Activated CD4-positive, CD25-positive, alpha-beta regulatory T cell (primary cell): ENCODE measurements around the gene MAB21L3.

Experiments used
- DNase-seq, 4 experiments: peaks; one replicate each; lab custom pipeline; 2025; lab: John Stamatoyannopoulos, UW

The MAB21L3 gene

DNA sequence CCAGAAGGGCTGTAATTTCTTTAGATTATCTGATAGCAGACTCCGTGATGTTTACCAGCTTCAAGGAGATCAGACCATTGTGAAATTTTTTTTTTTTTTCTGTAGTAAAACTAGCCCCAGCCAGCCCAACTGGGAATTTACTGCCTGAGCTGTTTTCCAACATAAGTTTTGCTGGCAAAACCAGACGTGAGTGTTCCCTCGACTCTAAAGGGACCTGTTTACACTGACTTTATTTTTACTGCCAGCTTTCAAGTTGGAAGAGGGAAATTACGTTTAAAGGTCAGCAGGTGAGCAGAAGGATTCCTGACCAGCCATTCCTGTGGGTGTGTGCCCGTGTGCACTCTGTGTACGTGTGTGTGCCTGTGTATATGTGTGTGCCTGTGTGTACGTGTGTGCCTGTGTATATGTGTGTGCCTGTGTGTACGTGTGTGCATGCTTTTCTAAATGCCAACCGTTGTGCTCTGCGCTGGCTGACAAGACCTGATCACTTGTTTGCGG is 374 bp downstream of the MAB21L3 start:
- DNase-seq, result no peak

DNA sequence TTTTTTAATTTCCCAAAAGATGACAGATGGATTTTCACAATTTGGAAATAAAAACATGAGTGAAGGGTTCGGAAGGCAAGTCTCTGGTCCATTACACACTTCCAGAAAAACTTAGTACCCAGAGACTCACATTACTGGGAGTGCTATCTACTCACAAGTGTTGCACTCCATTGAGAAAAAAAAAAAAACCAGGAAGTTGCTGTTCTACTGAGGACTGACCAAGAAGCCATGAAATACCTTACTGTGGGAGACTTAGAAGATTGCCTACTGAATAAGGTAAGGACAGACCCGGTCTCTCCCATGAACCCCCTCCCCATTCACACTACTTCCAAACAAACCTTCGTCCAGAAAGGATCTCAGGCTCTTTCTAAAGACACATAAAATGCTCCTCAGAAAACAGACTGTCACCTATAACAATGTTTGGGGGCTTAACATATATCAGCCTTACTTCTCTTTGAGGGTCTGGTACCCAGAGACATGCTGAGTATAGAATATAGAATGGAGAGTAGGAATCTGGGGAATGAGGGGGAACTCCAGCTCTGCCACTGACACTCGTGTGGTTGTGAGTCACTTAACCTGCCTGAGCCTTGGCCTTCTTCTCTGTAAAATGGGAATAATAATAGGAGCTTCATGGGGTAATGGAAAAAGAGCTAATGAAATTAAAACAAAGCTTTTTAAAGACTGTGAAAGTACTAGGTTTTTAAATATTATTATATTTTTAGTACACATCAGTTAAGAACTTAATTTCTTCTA is 1.4 kb downstream of the MAB21L3 start:
- DNase-seq, result no peak

DNA sequence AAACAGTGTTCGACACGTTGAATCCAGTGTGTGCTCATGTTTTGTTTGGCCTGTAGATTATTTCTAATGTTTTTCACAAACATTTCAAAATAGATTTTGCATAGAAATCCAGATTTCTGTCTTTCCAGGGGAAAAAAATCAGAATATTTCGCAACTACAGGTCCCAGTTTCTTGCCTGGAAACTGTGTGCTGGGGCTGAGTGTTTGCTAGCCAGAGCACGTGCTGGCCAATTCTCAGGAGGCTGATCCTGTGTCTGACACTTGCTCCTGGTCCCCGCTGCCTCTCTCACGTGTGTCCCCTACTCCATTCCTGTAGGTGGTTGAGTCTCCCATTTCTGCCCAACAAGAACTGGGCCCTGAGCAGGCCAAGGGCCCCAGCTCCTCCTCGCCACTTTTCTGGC is 2.4 kb downstream of the MAB21L3 start:
- DNase-seq, result no peak

DNA sequence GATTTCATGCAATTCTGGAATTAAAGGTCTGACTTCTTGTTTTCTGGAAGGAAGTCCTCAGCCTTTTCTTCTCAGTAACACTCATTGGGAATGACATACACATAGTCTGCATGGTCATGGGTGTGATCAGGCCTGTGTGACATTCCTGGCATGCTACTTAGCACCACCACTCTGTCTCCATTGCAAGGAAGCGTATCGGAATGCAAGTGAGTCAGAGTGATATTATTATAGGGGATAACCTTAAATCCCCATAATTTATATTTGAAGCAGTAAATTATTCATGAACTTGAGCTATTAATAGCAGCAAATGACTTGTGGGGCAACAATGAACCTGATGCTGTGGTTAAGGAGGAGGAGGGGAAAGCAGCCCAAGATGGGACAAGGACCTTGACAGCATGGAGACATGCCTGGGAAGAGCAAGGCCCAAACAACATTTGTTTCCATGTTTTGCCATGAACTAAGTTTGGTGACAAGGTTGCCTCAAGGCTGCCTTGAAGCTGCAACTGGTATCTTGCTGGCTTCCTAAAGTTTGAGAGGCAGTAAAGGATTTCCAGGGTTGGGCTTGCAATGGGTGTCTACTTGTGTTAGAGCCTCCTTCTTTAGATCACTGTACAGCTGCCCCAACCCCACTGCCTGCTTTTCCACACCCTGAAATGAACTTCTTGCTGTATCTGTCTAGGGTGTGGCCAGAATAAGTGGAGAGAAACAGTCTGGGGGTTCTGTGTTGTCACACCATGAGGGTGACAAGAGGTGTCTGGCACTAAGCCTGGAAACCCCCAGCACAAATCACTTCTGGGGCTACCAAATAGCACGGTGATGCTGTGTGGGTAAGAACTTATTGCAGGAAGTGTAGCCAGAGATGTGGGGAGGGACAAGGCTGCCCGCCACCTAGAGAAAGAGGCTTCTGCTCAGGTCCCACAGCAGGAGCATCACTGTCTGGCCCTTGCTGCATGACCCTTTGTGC is 4.6 kb downstream of the MAB21L3 start:
- no peak for DNase-seq

DNA sequence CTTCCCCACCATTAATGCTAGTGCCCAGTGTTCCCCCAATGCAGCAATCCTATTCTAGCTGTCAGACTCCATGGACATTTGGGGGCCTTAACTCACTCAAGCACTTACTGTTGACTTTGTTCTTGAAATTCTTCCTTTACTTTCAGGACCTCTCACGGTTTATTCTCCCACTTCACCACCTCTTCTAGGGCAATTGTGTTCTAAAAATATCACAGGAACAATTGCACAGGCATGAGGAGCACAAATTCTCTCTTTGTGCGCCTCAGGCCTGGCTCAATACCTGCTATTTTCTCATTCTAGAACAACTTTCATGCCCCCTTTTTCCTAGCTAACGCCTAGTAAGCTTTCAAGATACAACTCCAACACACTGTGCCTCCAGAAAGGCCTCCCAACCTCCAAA is 7.3 kb downstream of the MAB21L3 start:
- DNase-seq, result no peak

DNA sequence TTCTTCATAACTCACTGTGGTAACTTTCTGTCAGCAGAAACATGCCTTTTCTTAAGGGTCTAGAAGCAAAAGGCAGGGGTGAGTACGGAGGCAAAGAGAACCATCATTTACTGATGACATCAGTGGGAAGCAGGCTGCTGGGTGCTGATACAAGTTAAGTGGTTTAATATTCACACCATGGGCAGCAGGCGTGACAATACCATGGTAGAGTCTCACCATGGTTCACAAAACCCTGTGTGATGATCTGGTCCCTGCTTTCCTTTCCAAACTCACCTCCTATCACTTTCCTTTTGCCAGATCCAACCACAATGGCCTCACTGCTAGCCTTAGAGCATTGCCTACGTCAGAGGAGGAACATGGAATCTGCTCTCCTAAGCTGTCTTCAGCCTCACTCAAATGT is 8.7 kb downstream of the MAB21L3 start:
- no peak for DNase-seq

DNA sequence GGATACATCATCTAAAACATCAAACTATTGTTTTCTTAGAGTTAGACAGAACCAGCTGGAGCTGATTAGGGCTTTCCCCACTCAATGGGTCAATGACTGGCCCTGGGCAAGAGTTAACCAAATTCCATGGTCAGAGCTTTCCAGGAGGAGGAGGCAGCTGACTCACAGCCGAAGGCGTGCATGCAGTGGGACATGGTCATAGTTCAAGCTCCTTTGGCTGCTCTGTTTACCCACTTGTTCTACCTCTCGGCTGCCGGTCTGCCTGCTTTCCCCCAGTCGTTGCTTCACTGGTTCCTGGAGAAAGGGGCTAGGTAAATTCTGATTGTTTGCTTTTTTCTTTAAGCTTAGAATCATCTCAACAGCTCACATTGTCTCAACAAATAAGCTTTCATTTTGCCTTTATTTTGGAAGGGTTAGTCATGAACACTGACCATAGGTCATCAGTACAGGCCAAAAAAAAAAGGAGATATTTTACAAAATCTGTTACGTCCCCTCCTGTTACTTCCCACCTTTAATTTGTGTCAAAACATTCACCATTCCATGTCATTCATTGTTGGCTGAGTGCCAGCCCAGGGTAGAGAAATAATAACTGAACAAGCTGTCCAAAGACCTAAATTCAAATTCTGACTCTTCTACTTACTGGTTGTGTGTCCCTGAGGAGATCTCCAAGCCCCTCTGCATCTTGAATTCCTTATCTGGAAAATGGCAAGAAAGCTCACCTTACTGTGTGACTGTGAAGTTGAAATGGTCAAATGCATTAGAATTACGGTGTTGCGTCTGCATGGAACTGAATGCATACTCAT is 12.0 kb downstream of the MAB21L3 start:
- DNase-seq, result no peak

DNA sequence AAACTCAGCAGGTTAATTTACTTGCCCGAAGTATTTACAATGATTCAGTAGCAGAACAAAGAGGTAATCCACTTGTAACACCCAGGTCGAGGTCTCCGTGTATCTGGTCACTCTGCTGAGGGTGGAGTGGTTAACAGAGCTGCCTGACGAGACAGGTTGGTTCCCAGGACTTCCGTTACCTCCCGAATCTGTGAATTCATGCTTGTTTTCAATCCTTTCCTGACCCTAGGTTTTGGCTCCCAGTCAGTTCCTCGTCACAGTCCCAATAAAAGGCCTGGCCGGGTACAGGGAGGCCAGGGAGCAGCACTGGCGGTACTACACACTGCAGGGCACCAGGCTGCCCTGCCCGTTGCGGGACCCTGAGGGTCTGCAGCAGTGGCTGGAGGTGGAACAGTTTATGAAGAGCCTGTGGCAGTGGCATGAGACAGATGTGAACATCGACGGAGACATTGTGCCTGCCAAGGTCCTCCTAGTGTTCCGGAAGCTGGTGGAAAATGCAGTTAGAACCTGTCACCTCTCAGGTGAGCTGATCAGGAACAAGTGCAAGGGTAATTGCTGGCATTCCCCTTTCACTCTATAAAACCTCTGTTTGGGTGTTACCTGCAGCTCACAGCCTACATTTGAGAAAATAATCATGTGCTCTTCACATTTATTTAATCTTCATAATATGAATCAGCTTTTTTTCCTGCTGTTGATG is 12.8 kb downstream of the MAB21L3 start:
- DNase-seq, result no peak

DNA sequence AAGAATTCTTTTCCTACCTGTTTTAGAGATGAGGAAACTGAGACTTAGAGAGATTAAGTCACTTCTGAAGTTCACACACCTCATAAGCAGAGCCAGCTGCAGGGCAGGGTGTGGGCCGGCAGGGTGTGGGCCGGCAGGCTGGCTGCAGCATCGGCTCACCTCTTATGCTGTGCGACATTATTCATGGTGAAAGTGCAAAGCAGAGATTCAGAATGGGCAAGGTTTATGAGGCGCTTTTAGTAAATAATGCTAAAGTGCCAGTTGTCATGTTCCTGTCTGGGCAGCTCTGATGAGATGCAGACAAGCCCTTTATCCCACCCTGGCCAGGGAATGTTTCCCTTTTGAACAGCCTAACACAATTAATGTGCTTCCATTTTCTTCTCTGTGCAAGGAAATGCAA is 14.6 kb downstream of the MAB21L3 start:
- DNase-seq, result no peak

DNA sequence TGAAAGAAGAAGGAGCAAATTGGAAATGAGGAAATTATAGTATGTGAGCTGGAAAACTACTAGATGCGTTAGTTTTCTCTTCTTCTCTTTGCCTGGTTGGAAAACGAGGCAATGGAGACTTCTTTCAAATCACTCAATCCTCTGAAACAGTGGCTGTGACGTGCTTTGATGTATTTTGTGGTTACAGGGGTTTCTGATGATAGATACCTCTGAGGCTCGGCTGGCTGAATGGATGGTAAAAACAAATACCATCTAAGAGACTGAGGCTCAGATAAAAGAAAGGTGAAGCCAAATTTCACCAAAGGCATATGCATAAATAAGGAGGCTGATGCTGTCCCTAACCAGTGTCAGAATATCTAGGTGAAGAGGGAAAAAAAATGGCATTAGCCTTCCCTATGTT is 15.1 kb downstream of the MAB21L3 start:
- no peak for DNase-seq

DNA sequence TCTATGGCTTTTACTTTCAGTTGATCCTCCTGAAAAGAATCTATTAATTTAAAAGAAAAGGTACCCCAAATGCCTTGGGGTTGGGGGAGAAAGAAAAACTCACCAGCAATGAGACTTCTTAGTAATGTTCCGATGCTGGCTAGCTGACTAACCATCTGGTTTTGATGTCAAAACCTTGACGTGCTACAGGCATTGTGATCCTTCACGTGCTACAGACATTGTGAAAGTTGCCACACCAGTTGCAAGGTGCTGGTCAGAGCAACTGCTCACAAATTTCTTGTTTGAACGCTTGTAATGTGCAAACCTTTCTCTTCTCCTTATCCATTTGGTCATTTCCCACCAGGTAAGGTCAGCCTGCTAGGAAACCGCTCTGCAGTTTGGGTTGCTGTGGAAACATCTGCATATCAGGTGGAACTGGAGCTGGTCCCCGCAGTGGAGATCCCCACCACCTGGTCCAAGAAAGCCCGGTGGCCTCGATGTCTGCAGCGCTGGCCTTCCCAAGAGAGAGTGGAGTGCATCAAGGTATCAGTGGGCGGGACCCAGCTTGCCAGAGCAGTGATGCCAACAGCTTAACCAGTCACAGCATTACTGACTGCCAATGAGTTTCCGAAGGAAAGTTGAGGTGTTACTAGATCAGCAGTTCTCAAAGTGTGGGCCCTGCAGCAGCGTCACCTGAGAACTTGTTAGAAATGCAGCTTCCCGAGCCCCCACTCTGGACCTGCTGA is 16.1 kb downstream of the MAB21L3 start:
- no peak for DNase-seq

DNA sequence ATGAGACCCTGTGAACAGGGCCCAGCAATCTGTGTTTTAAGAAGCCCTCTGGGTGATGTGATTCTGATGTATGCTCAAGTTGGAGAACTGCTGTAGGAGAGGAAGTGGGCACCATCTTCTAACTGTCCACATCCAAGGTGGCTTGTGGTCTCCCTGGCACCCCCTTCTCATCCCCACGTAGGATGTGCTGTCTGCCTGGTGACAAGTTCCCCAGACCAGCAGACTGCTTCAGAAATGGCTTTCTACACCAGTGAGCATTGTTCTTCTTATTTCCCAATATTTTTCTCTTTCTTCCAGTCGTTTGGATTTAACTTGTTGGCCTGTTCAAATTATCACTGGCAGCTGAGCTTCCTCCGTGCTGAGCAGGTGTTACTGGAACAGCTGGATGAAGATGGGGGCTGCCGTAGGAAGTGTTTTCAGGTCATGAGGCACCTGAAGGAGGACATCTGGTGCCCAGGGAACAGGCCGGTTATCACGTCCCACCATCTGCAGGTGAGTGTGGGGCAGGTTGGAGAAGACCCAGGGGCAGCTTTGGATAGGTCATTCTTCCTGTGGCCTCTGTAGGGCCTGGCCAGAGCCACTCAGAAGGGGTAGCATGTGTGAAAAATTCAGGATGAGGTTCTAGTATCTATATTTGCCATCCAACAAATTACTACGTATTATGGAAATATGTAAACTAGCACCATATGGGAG is 16.8 kb downstream of the MAB21L3 start:
- no peak for DNase-seq

DNA sequence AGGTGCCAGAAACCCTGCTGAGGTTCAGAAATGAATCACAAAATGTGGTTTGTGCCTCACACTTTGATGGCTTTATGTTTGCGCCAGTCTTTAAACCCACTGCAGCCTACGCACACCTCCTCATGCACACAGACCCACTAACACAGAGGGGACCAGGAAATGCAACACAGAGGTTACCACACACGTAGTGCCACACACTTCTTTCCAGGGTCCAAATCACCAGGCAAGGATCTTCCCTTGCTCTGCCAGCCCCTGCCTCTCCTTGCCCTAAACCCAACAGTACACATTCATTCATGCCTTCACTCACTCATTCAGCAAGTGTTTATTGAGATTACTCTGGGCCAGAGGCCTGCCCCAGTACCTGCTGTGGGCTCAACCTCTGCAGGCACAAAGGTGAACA is 17.5 kb downstream of the MAB21L3 start:
- DNase-seq, result no peak

DNA sequence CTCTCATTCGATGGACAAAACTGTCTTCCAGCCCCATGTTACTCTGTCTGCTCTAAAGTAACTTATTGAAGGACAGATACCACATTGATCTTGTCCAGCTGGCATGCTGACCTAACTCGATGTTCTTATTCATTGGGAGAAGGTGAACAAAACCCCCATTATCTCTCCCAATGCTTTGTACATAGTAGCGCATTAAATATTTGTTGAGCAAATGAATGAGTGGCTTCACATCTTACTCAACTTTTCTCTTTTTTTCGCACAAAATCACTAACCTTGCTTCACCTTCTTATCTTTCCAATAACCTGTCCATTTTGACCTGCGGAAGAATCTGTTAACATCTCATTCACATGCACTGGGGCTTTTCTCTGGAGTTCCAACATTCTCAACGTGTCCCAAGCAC is 18.3 kb downstream of the MAB21L3 start:
- no peak for DNase-seq

DNA sequence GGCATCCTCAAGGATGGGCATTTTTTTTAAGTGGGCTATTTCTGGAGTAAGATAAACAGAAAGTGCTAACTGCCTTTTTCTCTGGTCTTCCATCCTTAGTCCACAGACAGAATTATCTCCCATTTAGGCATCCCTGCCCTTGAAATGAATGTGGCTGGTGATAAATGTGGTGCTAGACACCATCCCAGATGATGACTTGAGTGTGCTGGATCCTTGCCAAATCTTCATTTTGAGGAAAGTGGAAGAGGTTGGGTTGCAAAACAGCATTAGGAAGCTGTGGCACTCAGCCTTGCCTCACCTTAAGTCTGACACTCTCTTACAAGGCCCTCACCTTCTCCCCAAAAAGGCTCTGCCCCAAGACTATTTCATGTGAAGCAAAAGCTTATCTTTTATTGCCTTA is 19.2 kb downstream of the MAB21L3 start:
- no peak for DNase-seq

DNA sequence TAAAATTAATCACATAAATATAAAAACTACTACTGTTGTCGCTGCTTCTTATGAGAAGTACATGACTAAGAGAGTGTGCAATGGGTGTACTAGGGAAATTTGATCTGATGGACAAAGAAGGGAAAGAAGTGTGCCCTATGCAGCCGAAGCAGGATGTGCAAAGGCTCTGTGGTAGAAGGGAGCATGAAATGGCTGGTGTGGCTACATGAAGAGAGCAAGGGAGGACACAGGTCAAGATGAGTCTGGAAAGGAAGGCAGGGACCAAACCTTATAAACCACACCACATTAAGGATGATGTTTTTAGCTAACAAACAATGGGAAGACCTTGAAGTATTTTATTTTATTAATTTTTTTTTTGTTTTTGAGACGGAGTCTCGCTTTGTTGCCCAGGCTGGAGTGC is 20.0 kb downstream of the MAB21L3 start:
- DNase-seq, result no peak

DNA sequence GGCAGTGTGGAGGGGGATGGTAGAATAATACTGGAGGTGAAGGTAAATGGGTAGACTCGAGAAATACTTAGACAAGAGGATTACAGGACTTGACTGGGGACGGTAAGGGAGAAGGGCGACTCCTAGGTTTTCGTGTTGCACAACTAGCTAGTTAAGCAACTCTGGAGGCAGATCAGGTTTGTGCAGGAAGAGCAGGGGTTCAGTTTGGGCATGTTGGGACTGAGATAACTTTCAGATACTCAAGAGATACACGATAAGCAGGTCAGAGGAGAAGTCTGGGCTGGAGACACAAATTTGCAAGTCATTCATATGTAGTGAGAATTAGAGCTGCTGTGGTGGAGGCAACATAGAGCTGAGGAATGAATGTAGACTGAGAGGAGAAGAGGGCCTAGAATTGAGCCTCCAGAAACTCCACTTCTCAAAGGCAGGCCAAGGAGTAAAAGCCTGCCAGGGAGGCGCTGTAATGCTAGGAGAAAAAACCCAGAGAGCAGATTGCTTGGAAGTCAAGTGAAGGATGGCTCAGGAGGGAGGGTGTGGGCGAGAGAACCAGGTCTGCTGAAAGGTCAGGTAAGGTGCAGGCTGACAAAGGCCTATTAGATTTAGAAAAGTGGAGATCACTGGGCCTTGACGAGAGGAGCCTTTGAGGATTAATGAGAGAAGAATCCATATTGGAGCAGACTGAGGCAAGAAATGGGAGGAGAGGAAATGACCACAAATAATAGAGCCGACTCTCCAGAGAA is 20.8 kb downstream of the MAB21L3 start:
- DNase-seq, result no peak

DNA sequence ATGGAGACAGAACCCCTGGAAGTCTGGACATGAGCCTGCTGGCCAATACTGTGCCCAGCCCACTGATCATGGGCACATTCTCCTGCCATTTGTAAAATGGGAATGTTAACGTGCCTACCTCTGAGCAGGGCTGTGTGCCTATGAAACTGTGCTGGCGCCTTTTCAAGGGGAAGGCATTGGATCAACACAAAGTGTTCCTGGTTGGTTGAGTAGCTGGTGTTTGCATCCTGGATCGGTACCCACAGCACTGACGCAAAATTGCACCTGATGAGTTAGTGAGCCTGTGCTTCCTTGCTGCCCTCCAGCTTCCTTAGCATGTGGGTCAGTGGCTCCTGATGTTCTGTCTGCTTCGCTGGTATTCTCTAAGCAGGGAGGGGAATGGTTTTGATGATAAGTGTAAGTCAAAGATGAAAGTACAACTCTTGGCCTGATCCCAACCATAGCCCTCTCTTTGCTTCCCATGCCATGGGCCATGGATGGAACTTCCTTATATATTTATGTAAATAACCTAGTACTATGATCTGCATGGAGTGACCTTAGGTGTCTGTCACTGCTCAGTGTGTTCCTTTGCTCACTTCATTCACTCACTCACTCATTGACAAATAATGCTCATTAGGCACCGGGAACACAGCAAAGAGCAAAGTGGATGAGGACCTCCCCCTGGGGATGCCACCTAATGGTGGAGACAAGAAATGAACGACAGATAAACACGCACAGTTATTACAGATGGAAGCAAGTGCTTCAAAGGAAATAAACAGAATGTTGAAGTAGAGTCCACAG is 22.7 kb downstream of the MAB21L3 start:
- no peak for DNase-seq

DNA sequence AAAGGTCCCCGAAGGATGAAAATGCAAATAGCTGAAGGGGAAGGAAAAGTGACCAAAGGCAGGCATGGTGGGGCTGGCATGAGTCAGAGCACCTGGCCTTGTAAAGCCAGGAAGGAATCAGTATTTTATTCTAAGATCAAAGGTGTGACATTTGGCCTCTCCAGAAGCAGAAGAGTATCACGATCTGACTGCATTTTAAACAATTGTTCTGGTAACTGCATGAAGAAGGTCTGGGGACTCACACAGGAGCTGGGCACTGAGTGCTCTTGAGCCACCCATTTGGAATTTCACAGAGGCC is 23.2 kb downstream of the MAB21L3 start:
- no peak for DNase-seq
